Liver (tissue), 9 donors: Measurements from ENCODE around the gene DDX20. TPM values are rescaled to one million over a fixed set of nuclear protein-coding genes. Genes with fewer than 3 reads are reported as not detected.

Source experiments
- DNase-seq: peaks from one replicate; pipeline ENCODE4 v3.0.0-alpha.2; 2017; ENCODE audit warnings: low spot score
- H3K27ac ChIP-seq, 2 donors: one replicate each; pipeline ENCODE4 v1.7.0; 2013; ENCODE audit warnings: inconsistent platforms in 2 of 2, low read length in 2 of 2, control low read depth in 1 of 2, low read depth in 1 of 2, mild to moderate bottlenecking in 1 of 2
- H3K27me3 ChIP-seq, 4 donors: one replicate each; pipeline versions ENCODE4 v1.6.1 to v1.7.0; 2013; ENCODE audit warnings: low read length in 3 of 4, inconsistent platforms in 1 of 4, mild to moderate bottlenecking in 1 of 4, moderate library complexity in 1 of 4; ENCODE audit not compliant: control insufficient read depth in 4 of 4, insufficient read depth in 4 of 4
- H3K36me3 ChIP-seq, 4 donors: one replicate each; pipeline versions ENCODE4 v1.6.1 to v1.7.0; 2013; ENCODE audit warnings: low read length in 3 of 4, mild to moderate bottlenecking in 3 of 4, low read depth in 1 of 4, moderate library complexity in 1 of 4; ENCODE audit not compliant: control insufficient read depth in 4 of 4, insufficient read depth in 3 of 4
- H3K4me1 ChIP-seq, 4 donors: one replicate each; pipeline versions ENCODE4 v1.6.1 to v1.7.0; 2013; ENCODE audit warnings: low read length in 3 of 4, mild to moderate bottlenecking in 3 of 4, moderate library complexity in 1 of 4; ENCODE audit not compliant: control insufficient read depth in 4 of 4, insufficient read depth in 4 of 4
- H3K4me3 ChIP-seq, 3 donors: one replicate each; pipeline versions ENCODE4 v1.6.1 to v1.7.0; 2013; ENCODE audit warnings: low read length in 3 of 3, control low read depth in 1 of 3, low read depth in 1 of 3, mild to moderate bottlenecking in 1 of 3
- H3K9ac ChIP-seq, 2 donors: one replicate each; pipeline ENCODE4 v1.7.0; 2013; ENCODE audit warnings: low read length in 2 of 2, mild to moderate bottlenecking in 2 of 2, moderate library complexity in 2 of 2, control low read depth in 1 of 2, low read depth in 1 of 2
- H3K9me3 ChIP-seq, 4 donors: one replicate each; pipeline versions ENCODE4 v1.6.1 to v1.7.0; 2013; ENCODE audit warnings: low read length in 3 of 4; ENCODE audit not compliant: control insufficient read depth in 4 of 4
- EGR1 ChIP-seq, 2 donors: IDR thresholded peaks; 2 replicates each; pipeline ENCODE4 v1.6.1; 2016 to 2018; ENCODE audit warnings: antibody characterized with exemption in 2 of 2, low read depth in 2 of 2
- FOXA2 ChIP-seq: IDR thresholded peaks from 2 replicates; pipeline ENCODE4 v1.6.1; 2016; ENCODE audit warnings: antibody characterized with exemption
- GABPA ChIP-seq, 2 donors: IDR thresholded peaks in 1 of 2; conservative IDR thresholded peaks in 1 of 2; 2 replicates each; pipeline ENCODE4 v1.6.1; 2016; ENCODE audit warnings: antibody characterized with exemption in 2 of 2, mild to moderate bottlenecking in 1 of 2, moderate library complexity in 1 of 2
- HNF4A ChIP-seq, 2 donors: conservative IDR thresholded peaks; 2 replicates each; pipeline ENCODE4 v1.6.1; 2016; ENCODE audit warnings: antibody characterized with exemption in 2 of 2, mild to moderate bottlenecking in 2 of 2
- HNF4G ChIP-seq: IDR thresholded peaks from 2 replicates; pipeline ENCODE4 v1.6.1; 2016; ENCODE audit warnings: antibody characterized with exemption
- JUND ChIP-seq, 2 donors: IDR thresholded peaks; 2 replicates each; pipeline ENCODE4 v1.6.1; 2016; ENCODE audit warnings: antibody characterized with exemption in 2 of 2
- NR2F2 ChIP-seq: IDR thresholded peaks from 2 replicates; pipeline ENCODE4 v1.6.1; 2016; ENCODE audit warnings: antibody characterized with exemption
- RAD21 ChIP-seq, 2 donors: IDR thresholded peaks; 2 replicates each; pipeline ENCODE4 v1.6.1; 2016; ENCODE audit warnings: antibody characterized with exemption in 2 of 2, mild to moderate bottlenecking in 2 of 2
- SP1 ChIP-seq: IDR thresholded peaks from 2 replicates; pipeline ENCODE4 v1.6.1; 2018; ENCODE audit warnings: antibody characterized with exemption, mild to moderate bottlenecking
- TAF1 ChIP-seq: conservative IDR thresholded peaks from 2 replicates; pipeline ENCODE4 v1.6.1; 2016; ENCODE audit warnings: antibody characterized with exemption, mild to moderate bottlenecking
- WGBS: extraction: QIAGEN DNeasy Blood & Tissue Kit; methylation state at CpG from one replicate; pipeline ENCODE4 v1.1.7; 2013; 5-methylcytosine and 5-hydroxymethylcytosine counted together
- polyA plus RNA-seq, 2 donors: library from polyadenylated mRNA; stranded (reverse) in 1 of 2; unstranded in 1 of 2; fragments of 200-250 nt in 1 of 2; fragments of >200 nt in 1 of 2; fragmentation: Nextera tagmentation in 1 of 2; extraction: Ambion mirVana in 1 of 2; gene quantifications; one replicate each; pipeline versions ENCODE4 v1.2.1 to v1.2.3, GENCODE V29; 2013 to 2015
- total RNA-seq, 2 donors: library from RNA; depleted of rRNA; stranded (reverse); fragments of >200 nt; gene quantifications; one replicate each; pipeline ENCODE4 v1.2.3, GENCODE V29; 2014
- TF ChIP-seq, protein P1 (sequence below): IDR thresholded peaks from 2 replicates; pipeline ENCODE4 v1.6.1; 2016; ENCODE audit warnings: antibody characterized with exemption
- TF ChIP-seq, protein P2 (sequence below): fragments of 150-350 bp; IDR thresholded peaks from 2 replicates; pipeline ENCODE4 v1.5.1; 2017; ENCODE audit warnings: improper control_type of control experiment, low read depth, low read length; ENCODE audit not compliant: missing input control
- TF ChIP-seq, protein P3 (sequence below): IDR thresholded peaks from 2 replicates; pipeline ENCODE4 v1.6.1; 2016; ENCODE audit warnings: antibody characterized with exemption
- TF ChIP-seq, protein P4 (sequence below): IDR thresholded peaks from 2 replicates; pipeline ENCODE4 v1.6.1; 2016; ENCODE audit warnings: antibody characterized with exemption, mild to moderate bottlenecking
- TF ChIP-seq, protein P5 (sequence below): IDR thresholded peaks from 2 replicates; pipeline ENCODE4 v1.6.1; 2016; ENCODE audit warnings: antibody characterized with exemption
- donor health status: healthy.
- donor health status: healthy.
- donor health status: healthy.
- donor health status: healthy.
- donor health status: healthy.

The DDX20 gene
- total and polyA plus RNA-seq, 4 donors: 2.3 to 8.6 (median 4.6) TPM

DNA sequence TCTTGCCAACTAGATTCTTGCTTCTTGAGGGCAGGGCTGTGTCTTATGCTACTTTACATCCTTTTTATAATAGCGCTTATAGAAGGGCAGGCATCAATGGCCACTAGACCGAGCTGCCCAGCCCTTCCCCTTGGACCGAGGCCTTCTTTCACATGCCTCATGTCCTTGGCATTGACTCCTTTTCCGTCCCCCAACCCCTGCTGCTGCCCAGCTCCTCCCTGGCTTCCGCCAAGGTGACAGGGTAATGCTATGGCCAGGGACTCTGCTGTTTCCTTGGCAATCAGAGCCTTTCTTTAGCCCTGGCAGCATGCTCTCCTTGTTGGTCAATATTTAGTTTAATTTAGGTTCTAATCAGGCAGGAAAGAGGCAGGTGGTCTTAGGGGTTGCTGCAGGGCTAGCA lies 48.2 kb downstream of the DDX20 start:
- WGBS: 88% methylated on average over 5 of the region's 5 CpGs
- no peak for DNase-seq
- H3K4me1 ChIP-seq: no peaks in the 10 kb centered on the region
- H3K4me3 ChIP-seq: no peak overlapping the region
- no peak overlapping the region for H3K27ac ChIP-seq
- TF ChIP-seq, protein P1, sequence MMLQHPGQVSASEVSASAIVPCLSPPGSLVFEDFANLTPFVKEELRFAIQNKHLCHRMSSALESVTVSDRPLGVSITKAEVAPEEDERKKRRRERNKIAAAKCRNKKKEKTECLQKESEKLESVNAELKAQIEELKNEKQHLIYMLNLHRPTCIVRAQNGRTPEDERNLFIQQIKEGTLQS: no peak
- no peaks in the 10 kb centered on the region for H3K36me3 ChIP-seq
- no peak overlapping the region for H3K9ac ChIP-seq
- H3K27me3 ChIP-seq: no peaks in the 10 kb centered on the region
- H3K9me3 ChIP-seq: no peaks in the 10 kb centered on the region

DNA sequence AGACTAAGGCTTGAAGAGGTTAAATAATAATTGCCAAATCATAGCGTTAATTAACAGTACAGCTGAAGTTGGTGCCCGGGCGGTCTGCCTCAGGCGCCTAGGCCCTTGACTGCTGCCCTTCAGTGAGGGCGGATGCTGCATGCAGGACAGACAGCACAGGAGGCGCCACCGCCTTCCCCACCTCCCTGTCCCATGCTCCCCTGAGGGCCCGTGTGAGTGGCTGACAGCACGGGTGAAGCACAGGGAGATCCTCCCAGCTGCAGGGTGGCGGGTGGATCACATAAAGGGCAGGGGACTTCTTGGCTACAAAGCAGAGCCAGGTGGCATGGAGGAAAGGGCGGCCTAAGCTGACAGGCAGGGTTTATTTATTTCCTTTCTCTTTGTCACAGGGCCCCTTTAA lies 49.1 kb downstream of the DDX20 start:
- Histone ChIP-seq H3K9me3 (no peaks in the 10 kb centered on the region), H3K27ac (no peak overlapping the region), H3K36me3 (no peaks in the 10 kb centered on the region), H3K27me3 (no peaks in the 10 kb centered on the region), H3K9ac (no peak overlapping the region), H3K4me1 (no peaks in the 10 kb centered on the region), H3K4me3 (no peak overlapping the region)
- WGBS: 93% methylated on average over 11 of the region's 11 CpGs
- DNase-seq: no peak
- TF ChIP-seq EGR1 (IDR thresholded peaks at IDR 0.05; ENCODE audit: low read depth in 2 of 2): no peak
- TF ChIP-seq, protein P2, sequence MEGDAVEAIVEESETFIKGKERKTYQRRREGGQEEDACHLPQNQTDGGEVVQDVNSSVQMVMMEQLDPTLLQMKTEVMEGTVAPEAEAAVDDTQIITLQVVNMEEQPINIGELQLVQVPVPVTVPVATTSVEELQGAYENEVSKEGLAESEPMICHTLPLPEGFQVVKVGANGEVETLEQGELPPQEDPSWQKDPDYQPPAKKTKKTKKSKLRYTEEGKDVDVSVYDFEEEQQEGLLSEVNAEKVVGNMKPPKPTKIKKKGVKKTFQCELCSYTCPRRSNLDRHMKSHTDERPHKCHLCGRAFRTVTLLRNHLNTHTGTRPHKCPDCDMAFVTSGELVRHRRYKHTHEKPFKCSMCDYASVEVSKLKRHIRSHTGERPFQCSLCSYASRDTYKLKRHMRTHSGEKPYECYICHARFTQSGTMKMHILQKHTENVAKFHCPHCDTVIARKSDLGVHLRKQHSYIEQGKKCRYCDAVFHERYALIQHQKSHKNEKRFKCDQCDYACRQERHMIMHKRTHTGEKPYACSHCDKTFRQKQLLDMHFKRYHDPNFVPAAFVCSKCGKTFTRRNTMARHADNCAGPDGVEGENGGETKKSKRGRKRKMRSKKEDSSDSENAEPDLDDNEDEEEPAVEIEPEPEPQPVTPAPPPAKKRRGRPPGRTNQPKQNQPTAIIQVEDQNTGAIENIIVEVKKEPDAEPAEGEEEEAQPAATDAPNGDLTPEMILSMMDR: no peak
- TF ChIP-seq RAD21 (IDR thresholded peaks at IDR 0.05): no peak
- TF ChIP-seq, protein P3, sequence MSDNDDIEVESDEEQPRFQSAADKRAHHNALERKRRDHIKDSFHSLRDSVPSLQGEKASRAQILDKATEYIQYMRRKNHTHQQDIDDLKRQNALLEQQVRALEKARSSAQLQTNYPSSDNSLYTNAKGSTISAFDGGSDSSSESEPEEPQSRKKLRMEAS: no peak
- no peak for TF ChIP-seq HNF4G
- TF ChIP-seq, protein P4, sequence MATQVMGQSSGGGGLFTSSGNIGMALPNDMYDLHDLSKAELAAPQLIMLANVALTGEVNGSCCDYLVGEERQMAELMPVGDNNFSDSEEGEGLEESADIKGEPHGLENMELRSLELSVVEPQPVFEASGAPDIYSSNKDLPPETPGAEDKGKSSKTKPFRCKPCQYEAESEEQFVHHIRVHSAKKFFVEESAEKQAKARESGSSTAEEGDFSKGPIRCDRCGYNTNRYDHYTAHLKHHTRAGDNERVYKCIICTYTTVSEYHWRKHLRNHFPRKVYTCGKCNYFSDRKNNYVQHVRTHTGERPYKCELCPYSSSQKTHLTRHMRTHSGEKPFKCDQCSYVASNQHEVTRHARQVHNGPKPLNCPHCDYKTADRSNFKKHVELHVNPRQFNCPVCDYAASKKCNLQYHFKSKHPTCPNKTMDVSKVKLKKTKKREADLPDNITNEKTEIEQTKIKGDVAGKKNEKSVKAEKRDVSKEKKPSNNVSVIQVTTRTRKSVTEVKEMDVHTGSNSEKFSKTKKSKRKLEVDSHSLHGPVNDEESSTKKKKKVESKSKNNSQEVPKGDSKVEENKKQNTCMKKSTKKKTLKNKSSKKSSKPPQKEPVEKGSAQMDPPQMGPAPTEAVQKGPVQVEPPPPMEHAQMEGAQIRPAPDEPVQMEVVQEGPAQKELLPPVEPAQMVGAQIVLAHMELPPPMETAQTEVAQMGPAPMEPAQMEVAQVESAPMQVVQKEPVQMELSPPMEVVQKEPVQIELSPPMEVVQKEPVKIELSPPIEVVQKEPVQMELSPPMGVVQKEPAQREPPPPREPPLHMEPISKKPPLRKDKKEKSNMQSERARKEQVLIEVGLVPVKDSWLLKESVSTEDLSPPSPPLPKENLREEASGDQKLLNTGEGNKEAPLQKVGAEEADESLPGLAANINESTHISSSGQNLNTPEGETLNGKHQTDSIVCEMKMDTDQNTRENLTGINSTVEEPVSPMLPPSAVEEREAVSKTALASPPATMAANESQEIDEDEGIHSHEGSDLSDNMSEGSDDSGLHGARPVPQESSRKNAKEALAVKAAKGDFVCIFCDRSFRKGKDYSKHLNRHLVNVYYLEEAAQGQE: no peak
- TF ChIP-seq HNF4A (conservative IDR thresholded peaks at IDR 0.05): no peak
- TF ChIP-seq, protein P5, sequence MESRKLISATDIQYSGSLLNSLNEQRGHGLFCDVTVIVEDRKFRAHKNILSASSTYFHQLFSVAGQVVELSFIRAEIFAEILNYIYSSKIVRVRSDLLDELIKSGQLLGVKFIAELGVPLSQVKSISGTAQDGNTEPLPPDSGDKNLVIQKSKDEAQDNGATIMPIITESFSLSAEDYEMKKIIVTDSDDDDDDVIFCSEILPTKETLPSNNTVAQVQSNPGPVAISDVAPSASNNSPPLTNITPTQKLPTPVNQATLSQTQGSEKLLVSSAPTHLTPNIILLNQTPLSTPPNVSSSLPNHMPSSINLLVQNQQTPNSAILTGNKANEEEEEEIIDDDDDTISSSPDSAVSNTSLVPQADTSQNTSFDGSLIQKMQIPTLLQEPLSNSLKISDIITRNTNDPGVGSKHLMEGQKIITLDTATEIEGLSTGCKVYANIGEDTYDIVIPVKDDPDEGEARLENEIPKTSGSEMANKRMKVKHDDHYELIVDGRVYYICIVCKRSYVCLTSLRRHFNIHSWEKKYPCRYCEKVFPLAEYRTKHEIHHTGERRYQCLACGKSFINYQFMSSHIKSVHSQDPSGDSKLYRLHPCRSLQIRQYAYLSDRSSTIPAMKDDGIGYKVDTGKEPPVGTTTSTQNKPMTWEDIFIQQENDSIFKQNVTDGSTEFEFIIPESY: no peak
- no peak for TF ChIP-seq JUND (IDR thresholded peaks at IDR 0.05)
- no peak for TF ChIP-seq FOXA2
- TF ChIP-seq TAF1: no peak
- TF ChIP-seq, protein P1: no peak
- TF ChIP-seq GABPA (IDR thresholded peaks at IDR 0.05 in 1 of 2, conservative IDR thresholded peaks at IDR 0.05 in 1 of 2): no peak
- TF ChIP-seq SP1: no peak
- TF ChIP-seq NR2F2: no peak
